ENCODE results near the gene CCSAP. TPM values are rescaled to one million over a fixed set of nuclear protein-coding genes. Genes with fewer than 3 reads are reported as not detected.

Gene CCSAP
- polyA plus RNA-seq, 1 of the 3 experiments (the other 2 are of a cell fraction) = 1.8 TPM

GRCh38 chr1:229372251-229372650 is 29.4 kb upstream of the CCSAP start:
- H3K4me2 ChIP-seq = no peak overlapping the region
- no peak overlapping the region for H3K9ac ChIP-seq
- no peaks in the 10 kb centered on the region for H3K79me2 ChIP-seq (ENCODE audit: insufficient read depth)
- H3K4me3 ChIP-seq (ENCODE audit: low read depth in 2 of 2, low read length in 1 of 2) = no peak overlapping the region
- H2AFZ ChIP-seq (ENCODE audit: low read depth) = no peak overlapping the region
- H3F3A ChIP-seq (replicated peaks; ENCODE audit: insufficient read depth) = no peaks in the 10 kb centered on the region
- ChIA-PET CTCF (interaction anchor here (0.6 to 2.5 kb wide), 2 partner anchors 38 to 109 kb away, joined by 3 to 10 read pairs; no protein-coding TSS in a partner anchor), POLR2A (no interaction called here)
- no peaks in the 10 kb centered on the region; a peak in 2 of 4 replicates for H3K4me1 ChIP-seq (ENCODE audit: control insufficient read depth in 1 of 2, insufficient read depth in 2 of 2, low read depth in 1 of 2, low read length in 1 of 2)
- no peaks in the 10 kb centered on the region for H4K20me1 ChIP-seq (ENCODE audit: insufficient read depth)
- H3K9me3 ChIP-seq = no peaks in the 10 kb centered on the region
- TF ChIP-seq, protein P1, sequence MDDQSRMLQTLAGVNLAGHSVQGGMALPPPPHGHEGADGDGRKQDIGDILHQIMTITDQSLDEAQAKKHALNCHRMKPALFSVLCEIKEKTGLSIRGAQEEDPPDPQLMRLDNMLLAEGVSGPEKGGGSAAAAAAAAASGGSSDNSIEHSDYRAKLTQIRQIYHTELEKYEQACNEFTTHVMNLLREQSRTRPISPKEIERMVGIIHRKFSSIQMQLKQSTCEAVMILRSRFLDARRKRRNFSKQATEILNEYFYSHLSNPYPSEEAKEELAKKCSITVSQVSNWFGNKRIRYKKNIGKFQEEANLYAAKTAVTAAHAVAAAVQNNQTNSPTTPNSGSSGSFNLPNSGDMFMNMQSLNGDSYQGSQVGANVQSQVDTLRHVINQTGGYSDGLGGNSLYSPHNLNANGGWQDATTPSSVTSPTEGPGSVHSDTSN (IDR thresholded peaks at IDR 0.05) = no peak
- TF ChIP-seq POLR2AphosphoS5 (IDR thresholded peaks at IDR 0.05; ENCODE audit: low read depth, low read length) (no peak), TAF1 (IDR thresholded peaks at IDR 0.05; ENCODE audit: borderline replicate concordance, low read depth, low read length) (no peak), FOSL2 (IDR thresholded peaks at IDR 0.05; ENCODE audit: borderline replicate concordance, low read depth) (no peak), EZH2phosphoT487 (IDR thresholded peaks at IDR 0.05; ENCODE audit: borderline replicate concordance, low read depth) (no peak), RAD21 (IDR thresholded peaks at IDR 0.05; ENCODE audit: low read length) (no peak), GATA2 (CRISPR knock-in tag; IDR thresholded peaks at IDR 0.05) (no peak), NRF1 (IDR thresholded peaks at IDR 0.05; ENCODE audit: low read depth, low read length) (no peak), SIN3A (IDR thresholded peaks at IDR 0.05; ENCODE audit: borderline replicate concordance, low read depth, low read length) (no peak), CTCF (IDR thresholded peaks at IDR 0.05) (no peak), RXRA (IDR thresholded peaks at IDR 0.05; ENCODE audit: borderline replicate concordance, low read depth) (no peak), SMC3 (IDR thresholded peaks at IDR 0.05; ENCODE audit: low read depth, low read length) (no peak)
- TF ChIP-seq, protein P2, sequence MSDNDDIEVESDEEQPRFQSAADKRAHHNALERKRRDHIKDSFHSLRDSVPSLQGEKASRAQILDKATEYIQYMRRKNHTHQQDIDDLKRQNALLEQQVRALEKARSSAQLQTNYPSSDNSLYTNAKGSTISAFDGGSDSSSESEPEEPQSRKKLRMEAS (IDR thresholded peaks at IDR 0.05; ENCODE audit: low read depth) = no peak
- DNase-seq = no peak
- H3K36me3 ChIP-seq (replicated peaks in 1 of 2; ENCODE audit: control insufficient read depth in 1 of 2, insufficient read depth in 2 of 2, low read length in 1 of 2) = no peaks in the 10 kb centered on the region
- H3K27me3 ChIP-seq (ENCODE audit: insufficient read depth) = peaks cover 9% of the 10 kb centered on the region; the same call in 1 of the 2 replicates
- no peaks in the 10 kb centered on the region for H3K9me2 ChIP-seq
- no peak overlapping the region for H3K27ac ChIP-seq (ENCODE audit: low read depth in 2 of 2, low read length in 1 of 2)

GRCh38 chr1:229371624-229372023 is 28.8 kb upstream of the CCSAP start:
- CTCF ChIA-PET = interaction anchor here (2.5 kb wide), 1 partner anchor 110 kb away, joined by 10 read pairs; no protein-coding TSS in a partner anchor
- Histone ChIP-seq H3K9me2 (no peaks in the 10 kb centered on the region), H4K20me1 (ENCODE audit: insufficient read depth) (no peaks in the 10 kb centered on the region), H3K36me3 (replicated peaks in 1 of 2; ENCODE audit: control insufficient read depth in 1 of 2, insufficient read depth in 2 of 2, low read length in 1 of 2) (no peaks in the 10 kb centered on the region), H3K9me3 (no peaks in the 10 kb centered on the region), H2AFZ (ENCODE audit: low read depth) (no peak overlapping the region), H3K9ac (no peak overlapping the region), H3K27me3 (ENCODE audit: insufficient read depth) (peaks cover 9% of the 10 kb centered on the region; the same call in 1 of the 2 replicates), H3K27ac (ENCODE audit: low read depth in 2 of 2, low read length in 1 of 2) (no peak overlapping the region), H3K4me1 (ENCODE audit: control insufficient read depth in 1 of 2, insufficient read depth in 2 of 2, low read depth in 1 of 2, low read length in 1 of 2) (no peaks in the 10 kb centered on the region; a peak in 2 of 4 replicates), H3K79me2 (ENCODE audit: insufficient read depth) (no peaks in the 10 kb centered on the region), H3K4me2 (no peak overlapping the region), H3F3A (replicated peaks; ENCODE audit: insufficient read depth) (no peaks in the 10 kb centered on the region), H3K4me3 (ENCODE audit: low read depth in 2 of 2, low read length in 1 of 2) (no peak overlapping the region)
- POLR2A ChIA-PET = no interaction called here
- TF ChIP-seq MXI1 (IDR thresholded peaks at IDR 0.05; ENCODE audit: low read depth, low read length) (no peak), YY1 (IDR thresholded peaks at IDR 0.05; ENCODE audit: low read depth) (no peak), CHD2 (IDR thresholded peaks at IDR 0.05; ENCODE audit: low read length, partially characterized antibody) (no peak), TEAD4 (IDR thresholded peaks at IDR 0.05; ENCODE audit: borderline replicate concordance, insufficient read depth) (no peak), EZH2phosphoT487 (IDR thresholded peaks at IDR 0.05; ENCODE audit: borderline replicate concordance, low read depth) (no peak), CTCF (IDR thresholded peaks at IDR 0.05) (no peak), SMC3 (IDR thresholded peaks at IDR 0.05; ENCODE audit: low read depth, low read length) (no peak), FOXJ3 (CRISPR knock-in tag; IDR thresholded peaks at IDR 0.05) (no peak)
- DNase-seq = no peak
- WGBS (ENCODE audit: low lambda C conversion rate) = 89% methylated on average over 4 of the region's 6 CpGs
